LNCaP clone FGC (cell line): ENCODE data around the gene CD19.

Experiments used
- DNase-seq: peaks from one replicate; pipeline ENCODE4 v3.0.0-alpha.2; 2011; ENCODE audit warnings: low read depth
- H3K4me3 ChIP-seq: 2 replicates; pipeline ENCODE4 v1.5.1; 2011; ENCODE audit warnings: mild to moderate bottlenecking, low read depth, low read length, control low read depth
- TF ChIP-seq, protein P1 (sequence below): IDR thresholded peaks from 2 replicates; pipeline ENCODE4 v1.5.1; 2012; ENCODE audit warnings: mild to moderate bottlenecking; ENCODE audit not compliant: control insufficient read depth, insufficient read depth; ENCODE audit errors: extremely low read depth

CD19 gene

DNA sequence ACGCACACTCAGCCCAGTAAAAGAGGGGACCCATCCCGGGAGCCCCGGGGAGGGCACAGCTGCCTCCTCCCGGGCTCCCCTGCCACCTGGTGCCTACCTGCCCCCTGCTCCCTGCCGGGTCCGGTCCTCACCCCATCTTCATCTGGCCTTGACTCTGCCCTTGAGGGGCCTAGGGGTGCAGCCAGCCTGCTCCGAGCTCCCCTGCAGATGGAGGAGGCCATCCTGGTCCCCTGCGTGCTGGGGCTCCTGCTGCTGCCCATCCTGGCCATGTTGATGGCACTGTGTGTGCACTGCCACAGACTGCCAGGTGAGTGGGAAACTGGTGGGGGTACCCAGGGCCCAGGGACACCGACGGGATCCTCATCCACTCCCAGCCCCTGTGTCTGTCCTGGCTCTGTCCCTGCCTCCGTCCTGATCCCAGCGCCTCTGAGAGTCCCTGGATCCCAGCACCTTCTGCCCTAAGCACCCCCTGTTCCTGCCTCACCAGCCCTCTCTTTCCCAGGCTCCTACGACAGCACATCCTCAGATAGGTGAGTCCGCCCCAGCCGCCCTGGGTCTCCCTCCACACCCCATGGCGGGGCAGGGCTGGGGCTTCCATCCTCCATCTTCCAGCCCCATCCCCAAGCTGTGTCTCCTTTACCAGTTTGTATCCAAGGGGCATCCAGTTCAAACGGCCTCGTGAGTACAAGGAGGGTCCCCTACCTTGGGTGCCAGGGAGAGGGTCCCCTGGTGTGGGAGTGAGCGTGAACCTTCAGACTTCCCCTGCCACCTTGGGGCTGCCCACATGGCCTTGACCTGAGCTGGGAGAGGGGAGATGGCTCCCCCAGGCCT, 53.7 kb downstream of the CD19 start:
- no peak for DNase-seq
- no peak overlapping the region for H3K4me3 ChIP-seq
- TF ChIP-seq, protein P1, sequence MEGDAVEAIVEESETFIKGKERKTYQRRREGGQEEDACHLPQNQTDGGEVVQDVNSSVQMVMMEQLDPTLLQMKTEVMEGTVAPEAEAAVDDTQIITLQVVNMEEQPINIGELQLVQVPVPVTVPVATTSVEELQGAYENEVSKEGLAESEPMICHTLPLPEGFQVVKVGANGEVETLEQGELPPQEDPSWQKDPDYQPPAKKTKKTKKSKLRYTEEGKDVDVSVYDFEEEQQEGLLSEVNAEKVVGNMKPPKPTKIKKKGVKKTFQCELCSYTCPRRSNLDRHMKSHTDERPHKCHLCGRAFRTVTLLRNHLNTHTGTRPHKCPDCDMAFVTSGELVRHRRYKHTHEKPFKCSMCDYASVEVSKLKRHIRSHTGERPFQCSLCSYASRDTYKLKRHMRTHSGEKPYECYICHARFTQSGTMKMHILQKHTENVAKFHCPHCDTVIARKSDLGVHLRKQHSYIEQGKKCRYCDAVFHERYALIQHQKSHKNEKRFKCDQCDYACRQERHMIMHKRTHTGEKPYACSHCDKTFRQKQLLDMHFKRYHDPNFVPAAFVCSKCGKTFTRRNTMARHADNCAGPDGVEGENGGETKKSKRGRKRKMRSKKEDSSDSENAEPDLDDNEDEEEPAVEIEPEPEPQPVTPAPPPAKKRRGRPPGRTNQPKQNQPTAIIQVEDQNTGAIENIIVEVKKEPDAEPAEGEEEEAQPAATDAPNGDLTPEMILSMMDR: no peak

DNA sequence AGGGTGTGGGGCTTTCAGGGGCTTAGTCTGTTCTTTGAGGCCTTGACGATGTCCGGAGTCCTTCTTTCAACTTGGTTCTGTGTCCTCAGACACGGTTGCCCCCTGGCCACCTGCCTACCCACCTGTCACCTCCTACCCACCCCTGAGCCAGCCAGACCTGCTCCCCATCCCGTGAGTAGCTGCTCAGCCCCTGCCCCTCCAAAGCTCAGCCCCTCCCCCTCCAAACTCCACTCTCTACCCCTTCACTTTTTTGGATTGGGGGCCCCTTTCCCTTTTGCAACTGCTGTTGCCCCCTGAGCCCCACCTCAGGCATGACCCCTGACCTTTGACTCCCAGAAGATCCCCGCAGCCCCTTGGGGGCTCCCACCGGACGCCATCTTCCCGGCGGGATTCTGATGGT, 54.3 kb downstream of the CD19 start:
- no peak for DNase-seq
- H3K4me3 ChIP-seq: no peak overlapping the region
- TF ChIP-seq, protein P1: no peak

DNA sequence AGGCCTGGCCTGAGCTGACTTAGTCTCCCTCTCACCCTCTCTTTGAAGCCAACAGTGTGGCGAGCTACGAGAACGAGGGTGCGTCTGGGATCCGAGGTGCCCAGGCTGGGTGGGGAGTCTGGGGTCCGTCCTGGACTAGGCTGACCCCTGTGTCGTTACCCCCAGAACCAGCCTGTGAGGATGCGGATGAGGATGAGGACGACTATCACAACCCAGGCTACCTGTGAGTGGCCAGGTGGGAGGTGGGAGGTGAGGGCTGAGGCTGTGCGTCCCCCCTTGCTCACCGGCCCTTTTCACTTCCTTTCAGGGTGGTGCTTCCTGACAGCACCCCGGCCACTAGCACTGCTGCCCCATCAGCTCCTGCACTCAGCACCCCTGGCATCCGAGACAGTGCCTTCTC, 54.7 kb downstream of the CD19 start:
- DNase-seq: no peak
- no peak overlapping the region for H3K4me3 ChIP-seq
- TF ChIP-seq, protein P1: no peak

DNA sequence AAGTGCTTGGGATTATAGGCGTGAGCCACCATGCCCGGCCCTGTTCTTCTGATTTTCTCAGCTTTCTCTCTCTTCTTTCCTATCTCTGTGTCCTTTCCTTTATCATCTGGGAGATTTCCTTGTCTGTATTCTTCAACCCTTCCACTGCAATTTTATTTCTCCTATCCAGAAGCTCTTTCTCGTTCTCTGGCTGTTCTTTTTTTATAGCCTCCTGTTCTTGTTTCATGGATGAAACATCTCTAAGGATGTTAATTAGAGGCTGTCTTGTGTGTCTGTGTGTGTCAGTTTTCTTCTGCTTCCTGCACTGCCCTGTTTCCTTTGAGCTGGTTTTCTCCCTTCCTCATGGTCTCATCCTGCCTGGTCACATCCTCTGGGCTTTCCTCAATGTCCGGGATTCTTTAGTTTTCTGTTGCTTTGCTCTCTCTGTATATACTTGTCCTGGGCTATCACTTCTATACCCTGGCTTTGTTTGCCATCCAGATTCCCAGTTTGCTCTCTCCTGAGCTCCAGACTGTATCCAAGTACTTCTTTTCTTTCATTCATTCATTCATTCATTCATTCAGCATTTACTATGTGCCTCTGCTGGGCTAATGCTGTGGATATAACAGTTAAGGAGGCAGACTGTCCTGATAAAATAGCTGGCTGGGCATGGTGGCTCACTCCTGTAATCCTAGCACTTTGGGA, 55.5 kb downstream of the CD19 start:
- no peak for DNase-seq
- no peak overlapping the region for H3K4me3 ChIP-seq
- TF ChIP-seq, protein P1: no peak
